Measurements from ENCODE around the gene C22orf15.

C22orf15 gene

GRCh38 chr22:23774922-23775436 lies 12.2 kb downstream of the C22orf15 start:
- TF ChIP-seq ZBTB7A (IDR thresholded peaks at IDR 0.05; ENCODE audit: low read depth) (no peak), TAF1 (IDR thresholded peaks at IDR 0.05; ENCODE audit: low read depth) (no peak), FOXM1 (IDR thresholded peaks at IDR 0.05; ENCODE audit: borderline replicate concordance, low read depth) (no peak), YY1 (IDR thresholded peaks at IDR 0.05; ENCODE audit: low read depth) (no peak), NFIC (IDR thresholded peaks at IDR 0.05) (no peak)

GRCh38 chr22:23775779-23776375 lies 13.1 kb downstream of the C22orf15 start:
- TF ChIP-seq RAD21 (IDR thresholded peaks at IDR 0.05; ENCODE audit: low read depth) (no peak), EP300 (IDR thresholded peaks at IDR 0.05; ENCODE audit: borderline replicate concordance) (no peak), CREB1 (IDR thresholded peaks at IDR 0.05; ENCODE audit: low read depth) (no peak)

- TF ChIP-seq YY1 (IDR thresholded peaks at IDR 0.05; ENCODE audit: low read depth) (no peak), TEAD4 (IDR thresholded peaks at IDR 0.05) (no peak), CEBPB (IDR thresholded peaks at IDR 0.05) (no peak), FOXM1 (IDR thresholded peaks at IDR 0.05; ENCODE audit: borderline replicate concordance, low read depth) (no peak), EGR1 (IDR thresholded peaks at IDR 0.05) (no peak), MAX (IDR thresholded peaks at IDR 0.05) (no peak), NFIC (IDR thresholded peaks at IDR 0.05) (no peak), TCF12 (IDR thresholded peaks at IDR 0.05; ENCODE audit: low read depth) (no peak), TAF1 (IDR thresholded peaks at IDR 0.05; ENCODE audit: low read depth) (no peak), USF1 (IDR thresholded peaks at IDR 0.05) (no peak), ZBTB7A (IDR thresholded peaks at IDR 0.05; ENCODE audit: low read depth) (no peak), EP300 (IDR thresholded peaks at IDR 0.05; ENCODE audit: borderline replicate concordance) (no peak), REST (IDR thresholded peaks at IDR 0.05; ENCODE audit: low read depth) (no peak), RAD21 (IDR thresholded peaks at IDR 0.05; ENCODE audit: low read depth) (no peak)
These were observed 15.2 kb downstream of the C22orf15 start for GRCh38 chr22:23777776-23778576.

- no peak for TF ChIP-seq EGR1 (IDR thresholded peaks at IDR 0.05)
- no peak for TF ChIP-seq USF1 (IDR thresholded peaks at IDR 0.05)
- no peak for TF ChIP-seq YY1 (IDR thresholded peaks at IDR 0.05; ENCODE audit: low read depth)
- no peak for TF ChIP-seq TCF12 (IDR thresholded peaks at IDR 0.05; ENCODE audit: low read depth)
- no peak for TF ChIP-seq NFIC (IDR thresholded peaks at IDR 0.05)
- no peak for TF ChIP-seq REST (IDR thresholded peaks at IDR 0.05; ENCODE audit: low read depth)
- no peak for TF ChIP-seq EP300 (IDR thresholded peaks at IDR 0.05; ENCODE audit: borderline replicate concordance)
- TF ChIP-seq ZBTB7A (IDR thresholded peaks at IDR 0.05; ENCODE audit: low read depth): no peak
- TF ChIP-seq FOXM1 (IDR thresholded peaks at IDR 0.05; ENCODE audit: borderline replicate concordance, low read depth): no peak
- no peak for TF ChIP-seq RAD21 (IDR thresholded peaks at IDR 0.05; ENCODE audit: low read depth)
- TF ChIP-seq MAX (IDR thresholded peaks at IDR 0.05): no peak
- TF ChIP-seq CREB1 (IDR thresholded peaks at IDR 0.05; ENCODE audit: low read depth): no peak
- TF ChIP-seq TAF1 (IDR thresholded peaks at IDR 0.05; ENCODE audit: low read depth): no peak
- no peak for TF ChIP-seq CEBPB (IDR thresholded peaks at IDR 0.05)
- TF ChIP-seq TEAD4 (IDR thresholded peaks at IDR 0.05): no peak
These were observed 15.7 kb downstream of the C22orf15 start for GRCh38 chr22:23778577-23778900.

- no peak for TF ChIP-seq CREB1 (IDR thresholded peaks at IDR 0.05; ENCODE audit: low read depth)
These were observed 16.3 kb downstream of the C22orf15 start for GRCh38 chr22:23779083-23779482.

- TF ChIP-seq CEBPB (IDR thresholded peaks at IDR 0.05) (no peak), NFIC (IDR thresholded peaks at IDR 0.05) (no peak), MAX (IDR thresholded peaks at IDR 0.05) (no peak), TCF12 (IDR thresholded peaks at IDR 0.05; ENCODE audit: low read depth) (no peak), YY1 (IDR thresholded peaks at IDR 0.05; ENCODE audit: low read depth) (no peak), CREB1 (IDR thresholded peaks at IDR 0.05; ENCODE audit: low read depth) (no peak), EP300 (IDR thresholded peaks at IDR 0.05; ENCODE audit: borderline replicate concordance) (no peak), REST (IDR thresholded peaks at IDR 0.05; ENCODE audit: low read depth) (no peak), USF1 (IDR thresholded peaks at IDR 0.05) (no peak), TEAD4 (IDR thresholded peaks at IDR 0.05) (no peak), ZBTB7A (IDR thresholded peaks at IDR 0.05; ENCODE audit: low read depth) (no peak), RAD21 (IDR thresholded peaks at IDR 0.05; ENCODE audit: low read depth) (no peak), FOXM1 (IDR thresholded peaks at IDR 0.05; ENCODE audit: borderline replicate concordance, low read depth) (no peak), TAF1 (IDR thresholded peaks at IDR 0.05; ENCODE audit: low read depth) (no peak), EGR1 (IDR thresholded peaks at IDR 0.05) (no peak)
These were observed 16.9 kb downstream of the C22orf15 start for GRCh38 chr22:23779731-23780130.
